B cell (primary cell): ENCODE measurements around the gene LAMTOR2. TPM values are rescaled to one million over a fixed set of nuclear protein-coding genes. Genes with fewer than 3 reads are reported as not detected.

ENCODE experiments used
- ATAC-seq: fragments of 200-7000 bp; cut with Tn5 transposase; one replicate; pipeline ENCODE4 v1.10.0; 2021; ENCODE audit warnings: low read depth, mild to moderate bottlenecking, moderate number of reproducible peaks, moderate library complexity
- CTCF ChIA-PET: fragments of 350-600 bp; sonication (Branson Sonifier 250); formaldehyde crosslinking; loops from one replicate; lab custom pipeline; 2021; ENCODE audit warnings: antibody characterized with exemption, inconsistent platforms; lab: Charles Lee
- POLR2A ChIA-PET: fragments of 350-600 bp; sonication (Branson Sonifier 250); formaldehyde crosslinking; loops from one replicate; lab custom pipeline; 2021; ENCODE audit warnings: antibody characterized with exemption; lab: Charles Lee
- DNase-seq: peaks from one replicate; pipeline ENCODE4 v3.0.0; 2013
- H2AFZ ChIP-seq: 2 replicates; pipeline ENCODE4 v1.6.1; 2012; ENCODE audit warnings: mild to moderate bottlenecking, low read depth, low read length; ENCODE audit not compliant: insufficient read depth, poor library complexity, severe bottlenecking
- H3K27ac ChIP-seq, 2 donors: 1 replicate in 1 of 2; 2 replicates in 1 of 2; pipeline ENCODE4 v1.5.1; 2012 to 2013; ENCODE audit warnings: low read length in 2 of 2, mild to moderate bottlenecking in 2 of 2, moderate library complexity in 1 of 2
- H3K27me3 ChIP-seq, 4 experiments: fragments of 200-600 bp in 1 of 4; sonication (generic) in 1 of 4; replicated peaks in 1 of 4; 1 replicate in 2 of 4; 2 replicates in 2 of 4; pipeline versions ENCODE4 v1.6.1 to v1.7.0; 2013 to 2016; ENCODE audit warnings: low read length in 3 of 4, mild to moderate bottlenecking in 2 of 4, mixed read lengths in 1 of 4, moderate library complexity in 1 of 4; ENCODE audit not compliant: insufficient read depth in 4 of 4, control insufficient read depth in 3 of 4; ENCODE audit errors: control extremely low read depth in 1 of 4
- H3K36me3 ChIP-seq, 2 experiments: replicated peaks in 1 of 2; 1 replicate in 1 of 2; 2 replicates in 1 of 2; pipeline versions ENCODE4 v1.6.1 to v1.7.1; 2013; ENCODE audit warnings: low read length in 1 of 2; ENCODE audit not compliant: insufficient read depth in 2 of 2, control insufficient read depth in 1 of 2; ENCODE audit errors: control extremely low read depth in 1 of 2, extremely low read depth in 1 of 2
- H3K4me1 ChIP-seq, 2 donors: fragments of 200-600 bp in 1 of 2; sonication (generic) in 1 of 2; 1 replicate in 1 of 2; 2 replicates in 1 of 2; pipeline versions ENCODE4 v1.5.1 to v1.6.1; 2013 to 2017; ENCODE audit warnings: low read length in 2 of 2; ENCODE audit not compliant: control insufficient read depth in 2 of 2, insufficient read depth in 2 of 2
- H3K4me2 ChIP-seq: replicated peaks from 2 replicates; pipeline ENCODE3; 2012; ENCODE audit warnings: mild to moderate bottlenecking, low read depth, low read length; ENCODE audit not compliant: poor library complexity, severe bottlenecking
- H3K4me3 ChIP-seq, 5 experiments: fragments of 200-600 bp in 1 of 5; sonication (generic) in 1 of 5; 1 replicate in 3 of 5; 2 replicates in 2 of 5; pipeline versions ENCODE4 v1.5.1 to v1.7.0; 2011 to 2016; ENCODE audit warnings: low read length in 4 of 5, mild to moderate bottlenecking in 4 of 5, low read depth in 2 of 5, control low read depth in 1 of 5, moderate library complexity in 1 of 5; ENCODE audit not compliant: insufficient read depth in 1 of 5; ENCODE audit errors: control extremely low read depth in 1 of 5, extremely low read depth in 1 of 5
- H3K79me2 ChIP-seq: fragments of 200-600 bp; sonication (generic); one replicate; pipeline ENCODE4 v1.6.0; 2016; ENCODE audit warnings: low read length; ENCODE audit not compliant: control insufficient read depth, insufficient read depth
- H3K9ac ChIP-seq: fragments of 200-600 bp; sonication (generic); 2 replicates; pipeline ENCODE4 v1.6.1; 2017; ENCODE audit warnings: mild to moderate bottlenecking, low read length, moderate library complexity
- H3K9me3 ChIP-seq, 3 donors: one replicate each; pipeline versions ENCODE4 v1.6.1 to v1.7.1; 2013; ENCODE audit warnings: low read length in 2 of 3; ENCODE audit not compliant: control insufficient read depth in 2 of 3, insufficient read depth in 1 of 3; ENCODE audit errors: control extremely low read depth in 1 of 3
- H4K20me1 ChIP-seq: 2 replicates; pipeline ENCODE4 v1.6.0; 2012; ENCODE audit warnings: mild to moderate bottlenecking, low read length; ENCODE audit not compliant: insufficient read depth, control insufficient read depth, poor library complexity, severe bottlenecking
- H3K27ac Mint-ChIP-seq: one replicate; pipeline ENCODE4 v1.8.0; 2021; ENCODE audit warnings: mixed read lengths
- H3K27me3 Mint-ChIP-seq: one replicate; pipeline ENCODE4 v1.8.0; 2021; ENCODE audit warnings: mixed read lengths
- H3K4me1 Mint-ChIP-seq: one replicate; pipeline ENCODE4 v1.8.0; 2021; ENCODE audit warnings: mixed read lengths
- H3K4me3 Mint-ChIP-seq: one replicate; pipeline ENCODE4 v1.8.0; 2021; ENCODE audit warnings: mixed read lengths
- H3K9me3 Mint-ChIP-seq: one replicate; pipeline ENCODE4 v1.8.0; 2022; ENCODE audit warnings: mixed read lengths; ENCODE audit not compliant: insufficient read depth
- CTCF ChIP-seq: fragments of 200-600 bp; IDR thresholded peaks from one replicate; pipeline ENCODE4 v1.8.0; 2022; ENCODE audit warnings: antibody characterized with exemption, mild to moderate bottlenecking
- EZH2 ChIP-seq: IDR thresholded peaks from 2 replicates; pipeline ENCODE4 v1.6.1; 2012; ENCODE audit warnings: borderline replicate concordance, low read depth, mild to moderate bottlenecking, moderate library complexity, low read length; ENCODE audit not compliant: insufficient read depth, poor library complexity, severe bottlenecking
- WGBS: methylation state at CpG from one replicate; pipeline ENCODE4 v1.1.5; 2013; ENCODE audit warnings: missing lambda C conversion rate; ENCODE audit not compliant: insufficient coverage; 5-methylcytosine and 5-hydroxymethylcytosine counted together
- intact Hi-C: fragments of 100-400 bp; cut with micrococcal nuclease; formaldehyde crosslinking; loops from one replicate; pipeline ENCODE4 v1.10.0; 2022
- polyA plus RNA-seq: library from polyadenylated mRNA; depleted of rRNA; stranded (reverse); fragments of >200 nt; gene quantifications from 2 replicates; pipeline ENCODE4 v1.2.3, GENCODE V29; 2012
- total RNA-seq, 2 donors: library from RNA; stranded (reverse); fragments of 120-200 nt in 1 of 2; gene quantifications; 1 replicate in 1 of 2; 2 replicates in 1 of 2; pipeline versions ENCODE4 v1.2.3 to v1.2.4, GENCODE V29; 2013 to 2022

LAMTOR2 gene
- total and polyA plus RNA-seq, 2 donors (not counting 1 experiment from before 2014, with no cell fraction given) = 31.5 to 55.9 TPM

- Histone ChIP-seq H3K79me2 (peaks cover 12% of the 10 kb centered on the region), H3K36me3 (peaks cover 5 to 6% of the 10 kb centered on the region in 2 experiments), H3K9ac (peak overlapping the region; percentile 79), H3K4me3 (peak overlapping the region; percentile 31 to 74 (median 72)), H3K9me3 (no peaks in the 10 kb centered on the region), H3K4me1 (peaks cover 8 to 24% of the 10 kb centered on the region in 2 donors), H2AFZ (peak overlapping the region; percentile 84), H3K27me3 (no peaks in the 10 kb centered on the region), H4K20me1 (no peaks in the 10 kb centered on the region), H3K4me2 (peak overlapping the region; percentile 91), H3K27ac (peak overlapping the region; percentile 24 to 69)
- peak overlapping the region; percentile 89 for H3K27ac Mint-ChIP-seq
- no peaks in the 10 kb centered on the region for H3K27me3 Mint-ChIP-seq
- H3K9me3 Mint-ChIP-seq = no peaks in the 10 kb centered on the region
- peak overlapping the region; percentile 92 for H3K4me3 Mint-ChIP-seq
- H3K4me1 Mint-ChIP-seq = peaks cover 32% of the 10 kb centered on the region
- POLR2A ChIA-PET = interaction anchor here (0.6 kb wide), 3 partner anchors 28 to 119 kb away, joined by 3 to 4 read pairs (median 4); partner anchors contain the start of gene KHDC4
- TF ChIP-seq CTCF = peak; percentile 29
- TF ChIP-seq EZH2 = no peak
- ATAC-seq (peak; percentile 41), DNase-seq (peak; percentile 79)
- WGBS = under 1% methylated on average over 32 of the region's 63 CpGs
- CTCF ChIA-PET = interaction anchor here (0.6 to 1.3 kb wide), 5 partner anchors 32 to 230 kb away, joined by 3 to 5 read pairs (median 4); partner anchors contain the start of genes SMG5 and SSR2
- intact Hi-C loops = loop anchor here (1.0 to 5.0 kb wide), 2 partner anchors 142 to 781 kb away; partner anchors contain the start of genes CLK2 and RIT1
These were observed 1.5 kb upstream of the LAMTOR2 start for GRCh38 chr1:156052862-156053767.
